Pons (tissue), 1 donor: ENCODE results near the gene TMEM163.

Experiments
- DNase-seq: peaks from one replicate; pipeline ENCODE4 v3.0.0-alpha.2; 2016; ENCODE audit warnings: low spot score

TMEM163 gene

DNA sequence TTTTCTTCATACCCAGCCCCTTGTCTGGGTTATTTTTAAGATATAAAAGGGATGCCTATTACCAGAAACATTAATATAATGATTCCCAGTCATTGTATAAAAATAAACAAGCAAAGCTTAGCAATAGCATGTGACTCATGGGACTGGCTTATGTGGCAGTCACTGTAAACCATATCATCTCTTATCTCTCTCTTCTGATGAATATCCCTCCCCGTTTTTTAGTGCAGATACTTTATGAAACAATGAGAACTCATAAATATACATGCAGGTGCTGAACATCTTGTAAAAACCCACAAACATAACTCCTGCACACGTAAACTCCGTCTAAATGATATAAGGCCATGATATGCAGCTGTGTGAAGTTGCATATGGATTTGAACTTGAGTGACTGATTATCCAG lies 310.0 kb downstream of the TMEM163 start:
- DNase-seq = no peak

GRCh38 chr2:134408386-134408785 lies 310.4 kb downstream of the TMEM163 start:
- DNase-seq = no peak

DNA sequence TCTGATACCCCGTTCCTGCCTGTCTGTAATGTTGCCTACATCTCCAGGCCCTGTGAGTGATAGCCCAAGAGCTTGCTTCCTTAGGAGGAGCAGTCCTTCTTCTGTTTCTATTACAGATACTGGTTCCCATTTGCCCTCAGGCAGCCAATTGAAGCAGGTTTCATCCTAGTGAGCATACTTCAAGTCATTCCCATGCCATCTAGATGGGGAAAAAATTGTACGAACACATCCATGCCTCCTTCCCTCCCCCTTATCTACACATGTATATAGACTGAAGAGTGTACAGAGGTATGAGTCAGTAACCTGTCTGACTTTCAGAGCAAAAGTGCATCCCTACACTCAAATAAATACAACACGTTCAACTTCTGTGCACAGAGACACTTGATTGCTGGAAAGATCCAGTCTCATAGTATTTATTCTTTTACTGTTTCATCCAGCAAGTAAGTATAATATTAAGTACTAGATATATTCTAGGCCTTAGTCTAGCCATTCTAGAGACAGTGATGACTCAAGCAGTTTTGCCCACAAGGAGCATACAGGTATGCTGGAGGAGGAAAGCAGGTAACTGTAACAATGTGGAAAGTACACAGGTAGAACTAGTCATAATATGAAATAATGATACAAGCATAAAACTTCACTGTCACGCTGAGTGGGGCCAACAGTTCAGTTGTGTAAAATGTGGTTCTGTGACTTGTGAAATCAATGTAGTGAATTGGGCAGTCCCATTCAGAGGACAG lies 311.5 kb downstream of the TMEM163 start:
- no peak for DNase-seq

DNA sequence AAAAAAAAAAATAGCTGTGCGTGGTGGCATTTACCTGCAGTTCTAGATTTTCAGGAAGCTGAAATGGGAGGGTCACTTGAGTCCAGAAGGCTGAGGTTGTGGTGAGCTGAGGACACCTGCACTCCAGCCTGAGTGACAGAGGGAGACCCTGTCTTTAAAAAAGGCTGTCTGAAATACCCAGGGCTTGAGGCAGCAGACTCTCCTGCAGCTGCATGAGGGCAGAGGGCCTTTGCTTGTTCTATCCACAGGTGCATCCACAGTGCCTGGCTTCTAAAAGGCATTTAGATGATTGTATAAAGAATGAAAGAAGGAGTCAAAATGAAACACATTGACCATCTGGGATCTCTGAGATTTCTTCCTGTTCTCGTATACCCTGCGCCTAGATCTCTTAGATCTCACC lies 312.1 kb downstream of the TMEM163 start:
- DNase-seq = no peak

GRCh38 chr2:134406311-134406710 lies 312.5 kb downstream of the TMEM163 start:
- no peak for DNase-seq
